Measurements from ENCODE around the gene SEMA3E.

GRCh38 chr7:83469076-83469475 lies 179.9 kb downstream of the SEMA3E start:
- TF ChIP-seq, protein P1, sequence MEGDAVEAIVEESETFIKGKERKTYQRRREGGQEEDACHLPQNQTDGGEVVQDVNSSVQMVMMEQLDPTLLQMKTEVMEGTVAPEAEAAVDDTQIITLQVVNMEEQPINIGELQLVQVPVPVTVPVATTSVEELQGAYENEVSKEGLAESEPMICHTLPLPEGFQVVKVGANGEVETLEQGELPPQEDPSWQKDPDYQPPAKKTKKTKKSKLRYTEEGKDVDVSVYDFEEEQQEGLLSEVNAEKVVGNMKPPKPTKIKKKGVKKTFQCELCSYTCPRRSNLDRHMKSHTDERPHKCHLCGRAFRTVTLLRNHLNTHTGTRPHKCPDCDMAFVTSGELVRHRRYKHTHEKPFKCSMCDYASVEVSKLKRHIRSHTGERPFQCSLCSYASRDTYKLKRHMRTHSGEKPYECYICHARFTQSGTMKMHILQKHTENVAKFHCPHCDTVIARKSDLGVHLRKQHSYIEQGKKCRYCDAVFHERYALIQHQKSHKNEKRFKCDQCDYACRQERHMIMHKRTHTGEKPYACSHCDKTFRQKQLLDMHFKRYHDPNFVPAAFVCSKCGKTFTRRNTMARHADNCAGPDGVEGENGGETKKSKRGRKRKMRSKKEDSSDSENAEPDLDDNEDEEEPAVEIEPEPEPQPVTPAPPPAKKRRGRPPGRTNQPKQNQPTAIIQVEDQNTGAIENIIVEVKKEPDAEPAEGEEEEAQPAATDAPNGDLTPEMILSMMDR (IDR thresholded peaks at IDR 0.05; ENCODE audit: low read length): no peak
- no peak for TF ChIP-seq EZH2 (IDR thresholded peaks at IDR 0.05; ENCODE audit: borderline replicate concordance, low read length)

Measured in OCI-LY1 (cell line).